Body of pancreas (tissue), 4 donors: ENCODE data around the gene WNT7B.

Source experiments
- POLR2A ChIP-seq, 3 donors: fragments of 450-650 bp; IDR thresholded peaks; one replicate each; pipeline ENCODE4 v1.6.1; 2016; ENCODE audit warnings: antibody characterized with exemption in 3 of 3, mild to moderate bottlenecking in 2 of 3
- TF ChIP-seq, protein P1 (sequence below), 7 experiments: fragments of 450-650 bp in 4 of 7; fragments of 200-600 bp in 3 of 7; sonication (generic) in 3 of 7; IDR thresholded peaks; one replicate each; pipeline ENCODE4 v1.5.1; 2016 to 2019; ENCODE audit warnings: antibody characterized with exemption in 7 of 7

- TF ChIP-seq, protein P1, sequence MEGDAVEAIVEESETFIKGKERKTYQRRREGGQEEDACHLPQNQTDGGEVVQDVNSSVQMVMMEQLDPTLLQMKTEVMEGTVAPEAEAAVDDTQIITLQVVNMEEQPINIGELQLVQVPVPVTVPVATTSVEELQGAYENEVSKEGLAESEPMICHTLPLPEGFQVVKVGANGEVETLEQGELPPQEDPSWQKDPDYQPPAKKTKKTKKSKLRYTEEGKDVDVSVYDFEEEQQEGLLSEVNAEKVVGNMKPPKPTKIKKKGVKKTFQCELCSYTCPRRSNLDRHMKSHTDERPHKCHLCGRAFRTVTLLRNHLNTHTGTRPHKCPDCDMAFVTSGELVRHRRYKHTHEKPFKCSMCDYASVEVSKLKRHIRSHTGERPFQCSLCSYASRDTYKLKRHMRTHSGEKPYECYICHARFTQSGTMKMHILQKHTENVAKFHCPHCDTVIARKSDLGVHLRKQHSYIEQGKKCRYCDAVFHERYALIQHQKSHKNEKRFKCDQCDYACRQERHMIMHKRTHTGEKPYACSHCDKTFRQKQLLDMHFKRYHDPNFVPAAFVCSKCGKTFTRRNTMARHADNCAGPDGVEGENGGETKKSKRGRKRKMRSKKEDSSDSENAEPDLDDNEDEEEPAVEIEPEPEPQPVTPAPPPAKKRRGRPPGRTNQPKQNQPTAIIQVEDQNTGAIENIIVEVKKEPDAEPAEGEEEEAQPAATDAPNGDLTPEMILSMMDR (IDR thresholded peaks at IDR 0.05) = no peak
- TF ChIP-seq POLR2A (IDR thresholded peaks at IDR 0.05) = no peak
These were observed 43.3 kb downstream of the WNT7B start for GRCh38 chr22:45933506-45934167.
